ENCODE results near the gene U2SURP.

Gene U2SURP

GRCh38 chr3:143090976-143091837 is 89.8 kb downstream of the U2SURP start:
- H2AFZ ChIP-seq (ENCODE audit: low read depth, low read length) = no peak overlapping the region
- no peaks in the 10 kb centered on the region for H3K4me1 ChIP-seq (ENCODE audit: insufficient read depth, low read length)
- no peak overlapping the region for H3K4me3 ChIP-seq (ENCODE audit: low read length)
- H3K27me3 ChIP-seq (ENCODE audit: insufficient read depth, low read length) = no peaks in the 10 kb centered on the region
- H3K36me3 ChIP-seq (ENCODE audit: insufficient read depth, low read length) = no peaks in the 10 kb centered on the region
- H3K9me3 ChIP-seq (ENCODE audit: low read length) = peaks cover 4% of the 10 kb centered on the region

DNA sequence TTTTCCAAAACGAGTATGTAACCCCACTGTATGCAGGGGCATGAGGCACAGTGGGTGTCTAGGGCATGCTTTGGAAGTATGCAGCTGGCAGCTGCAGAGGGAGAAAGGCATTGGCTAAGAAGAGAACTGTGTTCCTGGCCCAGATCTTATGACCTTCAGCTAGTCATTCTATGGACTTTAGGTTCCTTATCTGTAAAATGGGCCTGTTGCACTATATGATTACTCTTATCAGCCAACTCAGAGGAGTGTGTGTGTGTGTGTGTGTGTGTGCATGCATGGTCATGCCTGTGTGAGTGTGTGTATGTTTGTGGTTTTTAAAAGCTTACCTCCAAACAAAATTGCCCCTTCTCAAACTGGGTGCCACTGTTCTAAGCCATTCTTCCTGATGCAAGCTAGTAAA is 90.8 kb downstream of the U2SURP start:
- Histone ChIP-seq H3K4me1 (ENCODE audit: insufficient read depth, low read length) (no peaks in the 10 kb centered on the region), H2AFZ (ENCODE audit: low read depth, low read length) (no peak overlapping the region), H3K27me3 (ENCODE audit: insufficient read depth, low read length) (no peaks in the 10 kb centered on the region), H3K4me3 (ENCODE audit: low read length) (no peak overlapping the region), H3K9me3 (ENCODE audit: low read length) (peaks cover 8% of the 10 kb centered on the region), H3K36me3 (ENCODE audit: insufficient read depth, low read length) (no peaks in the 10 kb centered on the region)

GRCh38 chr3:143095813-143096212 is 94.4 kb downstream of the U2SURP start:
- H3K9me3 ChIP-seq (ENCODE audit: low read length) = peaks cover 8% of the 10 kb centered on the region
- no peaks in the 10 kb centered on the region for H3K36me3 ChIP-seq (ENCODE audit: insufficient read depth, low read length)

DNA sequence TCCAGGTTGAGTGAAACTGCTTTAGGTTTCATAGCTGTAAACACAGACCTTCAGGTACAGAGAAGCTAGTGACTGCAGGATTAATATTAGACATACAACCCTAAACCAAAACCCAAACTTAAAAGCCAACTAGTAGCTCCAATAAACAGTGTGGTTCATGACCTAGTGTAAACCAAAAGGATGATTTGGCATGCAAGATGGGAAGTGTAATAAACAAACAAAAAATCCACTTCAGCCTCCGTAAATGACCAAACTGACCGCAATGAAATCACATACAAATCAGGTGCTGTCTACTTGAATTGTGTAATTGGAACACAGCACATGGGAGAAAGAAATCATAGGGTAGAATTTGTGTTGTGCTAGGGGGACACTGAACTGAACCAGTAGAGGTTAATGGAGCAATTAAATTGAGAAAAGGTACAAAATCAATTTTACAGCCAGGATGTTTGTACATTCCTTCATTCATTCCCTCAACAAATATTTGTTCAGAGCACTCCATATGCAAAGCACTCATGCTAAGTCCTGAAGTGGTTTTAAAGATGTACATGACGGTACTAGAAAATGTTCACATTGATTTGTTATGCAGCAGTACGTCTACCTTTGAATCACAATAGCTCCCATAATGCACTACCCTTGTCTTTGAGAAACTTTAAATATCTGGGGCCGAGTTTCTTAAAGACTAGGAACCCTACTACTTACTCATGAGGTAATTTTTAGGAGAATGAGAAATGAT is 96.8 kb downstream of the U2SURP start:
- Histone ChIP-seq H3K4me1 (ENCODE audit: insufficient read depth, low read length) (no peaks in the 10 kb centered on the region), H3K36me3 (ENCODE audit: insufficient read depth, low read length) (no peaks in the 10 kb centered on the region), H2AFZ (ENCODE audit: low read depth, low read length) (no peak overlapping the region), H3K9me3 (ENCODE audit: low read length) (peaks cover 8% of the 10 kb centered on the region), H3K4me3 (ENCODE audit: low read length) (no peak overlapping the region), H3K27me3 (ENCODE audit: insufficient read depth, low read length) (no peaks in the 10 kb centered on the region)

More at GRCh38 chr3:143095813-143096212, 94.4 kb downstream of the U2SURP start:
- Histone ChIP-seq H2AFZ (ENCODE audit: low read depth, low read length) (no peak overlapping the region), H3K27me3 (ENCODE audit: insufficient read depth, low read length) (no peaks in the 10 kb centered on the region), H3K4me1 (ENCODE audit: insufficient read depth, low read length) (no peaks in the 10 kb centered on the region), H3K4me3 (ENCODE audit: low read length) (no peak overlapping the region)

- Histone ChIP-seq H2AFZ (ENCODE audit: low read depth, low read length) (no peak overlapping the region), H3K36me3 (ENCODE audit: insufficient read depth, low read length) (no peaks in the 10 kb centered on the region), H3K27me3 (ENCODE audit: insufficient read depth, low read length) (no peaks in the 10 kb centered on the region), H3K4me3 (ENCODE audit: low read length) (no peak overlapping the region), H3K4me1 (ENCODE audit: insufficient read depth, low read length) (no peaks in the 10 kb centered on the region), H3K9me3 (ENCODE audit: low read length) (peaks cover 8% of the 10 kb centered on the region)
These were observed 97.8 kb downstream of the U2SURP start for GRCh38 chr3:143099210-143099609.

DNA sequence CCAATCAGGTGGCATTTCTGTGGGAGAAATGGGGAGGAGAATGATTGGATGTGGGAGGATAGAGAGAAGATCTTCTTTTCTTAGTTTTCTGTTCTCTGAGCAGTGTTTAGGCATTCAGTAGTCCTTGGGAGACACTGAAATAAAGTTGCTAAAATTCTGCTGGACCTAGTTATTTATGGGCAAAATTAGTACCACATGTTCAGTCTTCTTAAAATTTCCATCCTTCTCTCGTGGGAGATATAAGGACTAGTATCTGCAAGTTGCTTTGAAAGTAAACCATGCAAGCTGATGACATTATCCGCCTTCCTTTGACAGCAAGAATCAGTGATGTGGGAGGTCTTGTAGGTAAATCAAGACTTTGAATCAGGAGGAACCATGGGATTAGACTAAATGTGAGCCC is 98.3 kb downstream of the U2SURP start:
- Histone ChIP-seq H2AFZ (ENCODE audit: low read depth, low read length) (no peak overlapping the region), H3K36me3 (ENCODE audit: insufficient read depth, low read length) (no peaks in the 10 kb centered on the region), H3K9me3 (ENCODE audit: low read length) (peaks cover 8% of the 10 kb centered on the region)

GRCh38 chr3:143100451-143100850 is 99.1 kb downstream of the U2SURP start:
- Histone ChIP-seq H3K36me3 (ENCODE audit: insufficient read depth, low read length) (no peaks in the 10 kb centered on the region), H3K4me1 (ENCODE audit: insufficient read depth, low read length) (no peaks in the 10 kb centered on the region), H2AFZ (ENCODE audit: low read depth, low read length) (no peak overlapping the region), H3K9me3 (ENCODE audit: low read length) (peaks cover 11% of the 10 kb centered on the region), H3K4me3 (ENCODE audit: low read length) (no peak overlapping the region), H3K27me3 (ENCODE audit: insufficient read depth, low read length) (no peaks in the 10 kb centered on the region)

More for the DNA sequence above, 98.3 kb downstream of the U2SURP start:
- Histone ChIP-seq H3K27me3 (ENCODE audit: insufficient read depth, low read length) (no peaks in the 10 kb centered on the region), H3K4me3 (ENCODE audit: low read length) (no peak overlapping the region), H3K4me1 (ENCODE audit: insufficient read depth, low read length) (no peaks in the 10 kb centered on the region)

DNA sequence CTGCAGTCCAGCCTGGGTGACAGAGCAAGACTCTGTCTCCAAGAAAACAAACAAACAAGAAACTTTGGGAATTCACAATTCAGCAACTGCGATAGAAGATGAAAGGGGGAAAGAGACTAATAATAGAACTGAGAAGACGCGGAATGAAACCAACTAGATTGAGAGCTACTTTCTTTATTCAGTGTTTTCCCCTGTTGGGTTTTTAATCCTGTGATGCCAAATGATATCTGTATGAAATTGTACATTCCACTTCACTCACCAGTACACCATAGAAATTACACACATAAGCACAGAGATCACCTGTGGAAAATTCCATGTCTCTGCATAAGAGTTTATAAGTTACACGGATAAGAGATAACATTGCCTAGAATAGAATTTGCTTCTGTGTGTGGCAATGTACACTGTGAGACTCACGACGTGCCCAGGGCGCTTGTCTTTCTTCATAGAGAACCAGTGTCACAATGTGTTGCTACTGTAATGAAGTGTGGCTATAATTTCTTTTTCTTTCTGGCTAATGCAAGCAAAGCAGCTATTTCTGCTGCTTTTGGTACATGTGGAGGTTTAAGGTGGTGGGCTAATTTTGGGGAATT is 100.5 kb downstream of the U2SURP start:
- Histone ChIP-seq H2AFZ (ENCODE audit: low read depth, low read length) (no peak overlapping the region), H3K36me3 (ENCODE audit: insufficient read depth, low read length) (no peaks in the 10 kb centered on the region), H3K4me3 (ENCODE audit: low read length) (no peak overlapping the region), H3K9me3 (ENCODE audit: low read length) (peaks cover 3% of the 10 kb centered on the region), H3K27me3 (ENCODE audit: insufficient read depth, low read length) (no peaks in the 10 kb centered on the region), H3K4me1 (ENCODE audit: insufficient read depth, low read length) (no peaks in the 10 kb centered on the region)

DNA sequence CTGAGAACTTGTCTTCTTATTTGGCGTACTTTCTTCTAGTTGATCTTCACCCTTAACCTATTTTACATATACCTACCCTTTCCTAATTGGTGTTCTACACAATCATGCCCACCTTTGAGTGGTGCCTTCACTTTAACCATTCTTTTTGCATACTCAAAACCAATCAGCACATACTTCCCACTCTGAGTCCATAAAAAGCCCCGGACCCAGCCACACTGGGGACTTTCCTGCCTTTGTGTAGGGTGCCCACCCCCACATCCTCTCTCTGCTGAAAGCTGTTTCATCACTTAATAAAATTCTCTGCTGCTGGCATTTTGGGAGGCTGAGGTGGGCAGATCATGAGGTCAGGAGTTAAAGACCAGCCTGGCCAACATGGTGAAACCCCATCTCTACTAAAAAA is 102.3 kb downstream of the U2SURP start:
- no peak overlapping the region for H3K4me3 ChIP-seq (ENCODE audit: low read length)

DNA sequence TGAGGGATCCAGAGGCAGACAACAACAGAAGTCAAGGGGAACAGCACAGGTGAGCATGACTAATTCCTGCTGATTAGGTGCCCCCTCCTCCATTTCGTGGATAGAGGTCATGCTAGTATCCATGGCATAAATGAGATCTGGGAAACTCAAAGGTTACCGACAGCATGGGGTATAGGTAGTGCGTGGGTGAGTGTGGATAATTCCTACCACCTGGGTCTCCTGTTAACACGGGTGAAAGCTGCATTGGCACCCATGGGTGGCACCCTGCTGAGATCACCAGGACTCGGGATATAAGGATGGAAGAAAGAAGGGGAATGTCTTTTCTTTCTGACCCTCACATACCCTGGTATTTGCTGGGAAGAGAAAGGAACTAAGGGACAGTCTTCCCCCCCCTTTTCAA is 103.8 kb downstream of the U2SURP start:
- Histone ChIP-seq H3K27me3 (ENCODE audit: insufficient read depth, low read length) (no peaks in the 10 kb centered on the region), H2AFZ (ENCODE audit: low read depth, low read length) (no peak overlapping the region), H3K4me1 (ENCODE audit: insufficient read depth, low read length) (no peaks in the 10 kb centered on the region), H3K4me3 (ENCODE audit: low read length) (no peak overlapping the region), H3K36me3 (ENCODE audit: insufficient read depth, low read length) (no peaks in the 10 kb centered on the region), H3K9me3 (ENCODE audit: low read length) (peaks cover 3% of the 10 kb centered on the region)

More for the DNA sequence above, 102.3 kb downstream of the U2SURP start:
- H3K4me1 ChIP-seq (ENCODE audit: insufficient read depth, low read length) = no peaks in the 10 kb centered on the region
- H2AFZ ChIP-seq (ENCODE audit: low read depth, low read length) = no peak overlapping the region
- H3K36me3 ChIP-seq (ENCODE audit: insufficient read depth, low read length) = no peaks in the 10 kb centered on the region
- H3K27me3 ChIP-seq (ENCODE audit: insufficient read depth, low read length) = no peaks in the 10 kb centered on the region
- H3K9me3 ChIP-seq (ENCODE audit: low read length) = peaks cover 3% of the 10 kb centered on the region

GRCh38 chr3:143109861-143110260 is 108.5 kb downstream of the U2SURP start:
- H2AFZ ChIP-seq (ENCODE audit: low read depth, low read length) = no peak overlapping the region
- H3K36me3 ChIP-seq (ENCODE audit: insufficient read depth, low read length) = no peaks in the 10 kb centered on the region
- H3K9me3 ChIP-seq (ENCODE audit: low read length) = peaks cover 3% of the 10 kb centered on the region
- H3K27me3 ChIP-seq (ENCODE audit: insufficient read depth, low read length) = peaks cover 3% of the 10 kb centered on the region
- H3K4me3 ChIP-seq (ENCODE audit: low read length) = no peak overlapping the region
- H3K4me1 ChIP-seq (ENCODE audit: insufficient read depth, low read length) = no peaks in the 10 kb centered on the region
